T-helper 1 cell treated with Interleukin-12 subunit alpha and Interleukin-12 subunit beta and Interleukin-4 antibody, amounts not matched to agents 30 μg/mL and 1 μg/mL, for 36 hours (primary cell): Measurements from ENCODE around the gene STIP1.
A peak's percentile ranks its signal among the peaks of the same experiment; 100 is the strongest.

Experiments used
- H3K27ac Mint-ChIP-seq: one replicate; pipeline ENCODE4 v1.8.0; 2021; ENCODE audit warnings: mild to moderate bottlenecking, mixed read lengths
- H3K27me3 Mint-ChIP-seq: one replicate; pipeline ENCODE4 v1.8.0; 2021; ENCODE audit warnings: low read depth, mixed read lengths
- H3K36me3 Mint-ChIP-seq: one replicate; pipeline ENCODE4 v1.8.0; 2021; ENCODE audit warnings: low read depth, mixed read lengths
- H3K4me1 Mint-ChIP-seq: one replicate; pipeline ENCODE4 v1.8.0; 2021; ENCODE audit warnings: low read depth, mixed read lengths
- H3K4me3 Mint-ChIP-seq: one replicate; pipeline ENCODE4 v1.8.0; 2021; ENCODE audit warnings: mild to moderate bottlenecking, moderate library complexity, mixed read lengths
- H3K9me3 Mint-ChIP-seq: one replicate; pipeline ENCODE4 v1.8.0; 2021; ENCODE audit warnings: mixed read lengths

Gene STIP1

GRCh38 chr11:64185693-64186491 is at the start of gene STIP1:
TSS of gene STIP1 (plus strand) at chr11:64186171. CDS start at chr11:64186262, 91 bp downstream.
- H3K36me3 Mint-ChIP-seq: peaks cover 16% of the 10 kb centered on the region
- no peaks in the 10 kb centered on the region for H3K27me3 Mint-ChIP-seq
- H3K9me3 Mint-ChIP-seq: no peaks in the 10 kb centered on the region
- peak within 1 kb of the TSS; percentile 99 for H3K27ac Mint-ChIP-seq
- peak within 1 kb of the TSS; percentile 99 for H3K4me3 Mint-ChIP-seq
- H3K4me1 Mint-ChIP-seq: peaks cover 34% of the 10 kb centered on the region

DNA sequence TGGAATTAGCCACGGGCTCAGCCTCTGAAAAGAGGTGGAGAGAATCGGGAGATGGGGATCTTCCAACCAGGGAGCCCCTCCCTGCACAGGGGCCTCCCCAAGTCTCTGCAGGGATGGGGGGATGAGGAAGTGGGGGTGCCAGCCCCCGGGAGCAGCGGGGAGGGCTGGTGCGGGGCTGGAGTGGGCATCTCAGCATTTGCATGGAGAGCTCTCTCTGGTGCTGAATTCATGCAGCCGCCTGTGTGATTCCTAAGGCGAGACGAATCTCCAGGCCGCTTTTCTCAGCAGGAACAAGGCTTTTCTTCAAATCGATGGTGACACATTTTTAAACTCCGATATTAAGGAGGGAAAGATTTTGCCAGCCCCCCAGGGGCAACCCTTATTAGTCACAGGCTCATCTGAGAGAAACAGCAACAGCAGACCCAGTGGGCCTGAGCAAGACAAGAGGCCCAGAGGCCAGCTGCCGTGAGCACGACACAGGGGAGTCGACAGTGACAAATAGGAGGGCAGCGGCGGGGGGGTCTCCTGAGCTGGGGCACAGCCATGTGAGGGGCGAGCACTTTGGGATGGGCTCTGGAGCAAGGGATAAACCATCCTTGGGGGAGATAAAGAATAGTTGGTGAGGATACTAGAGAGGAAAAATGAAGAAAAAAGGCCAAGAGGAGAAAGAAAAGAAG is 49.1 kb upstream of the STIP1 start:
- H3K4me1 Mint-ChIP-seq: no peaks in the 10 kb centered on the region
- no peaks in the 10 kb centered on the region for H3K36me3 Mint-ChIP-seq
- no peak overlapping the region for H3K4me3 Mint-ChIP-seq
- no peaks in the 10 kb centered on the region for H3K27me3 Mint-ChIP-seq
- no peaks in the 10 kb centered on the region for H3K9me3 Mint-ChIP-seq
- no peak overlapping the region for H3K27ac Mint-ChIP-seq

GRCh38 chr11:64138398-64138797 is 47.6 kb upstream of the STIP1 start:
- H3K27me3 Mint-ChIP-seq: no peaks in the 10 kb centered on the region
- H3K36me3 Mint-ChIP-seq: no peaks in the 10 kb centered on the region
- no peaks in the 10 kb centered on the region for H3K4me1 Mint-ChIP-seq
- H3K27ac Mint-ChIP-seq: no peak overlapping the region
- H3K4me3 Mint-ChIP-seq: no peak overlapping the region
- H3K9me3 Mint-ChIP-seq: no peaks in the 10 kb centered on the region

GRCh38 chr11:64139049-64139448 is 46.9 kb upstream of the STIP1 start:
- H3K9me3 Mint-ChIP-seq: no peaks in the 10 kb centered on the region
- no peak overlapping the region for H3K4me3 Mint-ChIP-seq
- peaks cover 5% of the 10 kb centered on the region for H3K4me1 Mint-ChIP-seq
- H3K27me3 Mint-ChIP-seq: no peaks in the 10 kb centered on the region
- H3K36me3 Mint-ChIP-seq: no peaks in the 10 kb centered on the region
- no peak overlapping the region for H3K27ac Mint-ChIP-seq

DNA sequence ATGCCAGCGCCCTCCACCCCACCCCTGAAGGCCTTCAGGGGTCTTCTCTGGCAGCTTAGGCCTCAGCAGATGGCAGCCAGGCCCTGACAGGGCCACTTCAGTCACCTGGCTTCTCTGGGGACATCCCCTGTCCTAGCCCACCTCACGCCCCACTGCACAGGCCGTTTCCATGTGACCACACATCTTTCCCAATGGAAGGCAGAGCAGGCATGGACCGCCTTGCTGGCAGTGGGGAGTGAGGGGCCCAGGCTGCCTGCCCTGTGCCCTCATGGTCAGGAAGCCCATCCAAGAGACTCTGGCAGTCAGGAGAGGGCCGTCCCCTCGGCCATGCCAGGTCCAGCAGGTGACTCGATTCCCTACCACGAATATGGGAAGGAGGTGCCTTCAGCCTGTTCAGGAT is 45.9 kb upstream of the STIP1 start:
- H3K36me3 Mint-ChIP-seq: no peaks in the 10 kb centered on the region
- peaks cover 7% of the 10 kb centered on the region for H3K4me1 Mint-ChIP-seq
- no peak overlapping the region for H3K4me3 Mint-ChIP-seq
- no peaks in the 10 kb centered on the region for H3K9me3 Mint-ChIP-seq
- H3K27me3 Mint-ChIP-seq: no peaks in the 10 kb centered on the region
- no peak overlapping the region for H3K27ac Mint-ChIP-seq

- Mint-ChIP-seq H3K36me3 (no peaks in the 10 kb centered on the region), H3K27me3 (no peaks in the 10 kb centered on the region), H3K4me1 (peaks cover 7% of the 10 kb centered on the region), H3K9me3 (no peaks in the 10 kb centered on the region), H3K4me3 (no peak overlapping the region), H3K27ac (no peak overlapping the region)
Measured at GRCh38 chr11:64141081-64141783, 44.7 kb upstream of the STIP1 start.

DNA sequence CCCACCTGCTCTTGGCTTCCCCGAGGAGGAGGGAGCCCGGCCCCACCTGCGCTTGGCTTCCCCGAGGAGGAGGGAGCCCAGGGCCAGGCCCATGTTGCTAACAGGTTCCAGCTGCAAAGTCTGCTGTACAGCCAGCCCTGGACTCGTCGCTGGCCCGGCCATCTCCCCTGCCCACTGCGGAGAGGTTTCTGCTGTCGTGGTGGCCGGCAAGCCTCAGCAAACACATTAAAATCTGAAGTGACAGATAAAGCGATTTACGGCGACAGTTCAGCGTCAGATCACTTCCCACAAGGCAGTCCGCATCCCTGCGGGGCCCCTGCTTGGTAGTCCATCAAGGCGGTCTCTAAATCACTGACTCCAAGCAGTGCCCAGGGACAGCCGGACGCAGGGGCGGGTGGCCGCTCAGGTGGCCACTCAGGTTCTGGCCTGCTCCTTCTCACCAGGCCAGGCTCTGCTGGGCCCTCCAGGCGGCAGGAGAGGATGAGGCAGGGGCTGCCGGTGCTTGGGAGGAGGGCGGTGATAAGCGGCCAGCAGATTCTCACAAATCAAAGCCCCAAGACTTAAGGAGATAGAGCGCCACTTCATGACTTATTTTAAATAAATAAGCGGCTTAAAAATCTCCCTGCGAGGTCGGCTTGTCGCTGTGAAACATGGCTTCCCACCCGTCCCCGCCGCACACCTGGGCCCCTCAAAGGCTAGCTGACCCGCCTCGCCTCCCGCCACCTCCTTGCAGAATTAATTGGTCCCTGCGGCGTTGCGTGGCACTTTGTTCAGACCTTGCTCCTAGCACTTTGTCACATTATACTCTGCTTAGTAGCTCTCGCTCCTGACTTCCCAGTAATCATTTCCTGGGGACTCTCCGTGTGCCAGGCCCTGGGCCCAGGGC is 41.1 kb upstream of the STIP1 start:
- no peak overlapping the region for H3K27ac Mint-ChIP-seq
- H3K4me3 Mint-ChIP-seq: no peak overlapping the region
- no peaks in the 10 kb centered on the region for H3K9me3 Mint-ChIP-seq
- no peaks in the 10 kb centered on the region for H3K27me3 Mint-ChIP-seq
- H3K4me1 Mint-ChIP-seq: peaks cover 7% of the 10 kb centered on the region
- H3K36me3 Mint-ChIP-seq: no peaks in the 10 kb centered on the region

- no peak overlapping the region for H3K4me3 Mint-ChIP-seq
- H3K4me1 Mint-ChIP-seq: peaks cover 7% of the 10 kb centered on the region
- H3K36me3 Mint-ChIP-seq: no peaks in the 10 kb centered on the region
- H3K9me3 Mint-ChIP-seq: no peaks in the 10 kb centered on the region
- H3K27me3 Mint-ChIP-seq: no peaks in the 10 kb centered on the region
- no peak overlapping the region for H3K27ac Mint-ChIP-seq
Measured at GRCh38 chr11:64146036-64146955, 39.7 kb upstream of the STIP1 start.

DNA sequence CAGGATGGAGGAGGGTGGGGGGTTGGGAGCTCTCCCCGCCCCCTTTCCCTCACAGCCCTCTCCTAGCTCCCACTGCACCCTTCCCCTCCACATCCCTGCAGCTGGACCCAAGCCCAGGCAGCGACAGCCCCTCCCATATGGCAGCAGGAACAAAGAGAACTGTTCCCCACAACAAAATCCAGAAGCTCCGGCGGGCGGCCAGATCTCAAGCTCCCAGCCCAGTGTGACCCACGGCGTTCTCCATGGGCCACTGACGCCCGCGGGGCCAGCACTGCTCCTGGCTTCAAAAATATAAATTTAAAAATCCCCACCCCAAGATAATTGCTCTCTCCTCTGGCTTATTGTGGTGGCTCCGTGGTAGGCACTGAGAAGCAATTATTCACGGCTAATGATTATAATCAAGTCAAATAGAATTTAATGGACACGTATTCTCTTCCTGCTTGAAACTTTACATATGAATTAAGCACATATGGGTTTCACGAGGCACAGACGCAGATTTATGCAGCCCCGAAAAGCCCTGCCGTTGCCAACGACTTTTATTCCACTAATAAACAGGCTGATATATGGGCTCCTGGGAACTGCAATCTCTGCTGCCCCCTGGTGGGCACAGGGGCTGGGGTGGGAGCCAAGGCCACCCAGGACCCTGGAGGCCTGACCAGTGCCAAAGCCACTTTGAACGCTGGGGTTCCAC is 37.6 kb upstream of the STIP1 start:
- Mint-ChIP-seq H3K36me3 (no peaks in the 10 kb centered on the region), H3K27me3 (no peaks in the 10 kb centered on the region), H3K4me1 (peaks cover 8% of the 10 kb centered on the region), H3K4me3 (no peak overlapping the region), H3K9me3 (no peaks in the 10 kb centered on the region), H3K27ac (no peak overlapping the region)

DNA sequence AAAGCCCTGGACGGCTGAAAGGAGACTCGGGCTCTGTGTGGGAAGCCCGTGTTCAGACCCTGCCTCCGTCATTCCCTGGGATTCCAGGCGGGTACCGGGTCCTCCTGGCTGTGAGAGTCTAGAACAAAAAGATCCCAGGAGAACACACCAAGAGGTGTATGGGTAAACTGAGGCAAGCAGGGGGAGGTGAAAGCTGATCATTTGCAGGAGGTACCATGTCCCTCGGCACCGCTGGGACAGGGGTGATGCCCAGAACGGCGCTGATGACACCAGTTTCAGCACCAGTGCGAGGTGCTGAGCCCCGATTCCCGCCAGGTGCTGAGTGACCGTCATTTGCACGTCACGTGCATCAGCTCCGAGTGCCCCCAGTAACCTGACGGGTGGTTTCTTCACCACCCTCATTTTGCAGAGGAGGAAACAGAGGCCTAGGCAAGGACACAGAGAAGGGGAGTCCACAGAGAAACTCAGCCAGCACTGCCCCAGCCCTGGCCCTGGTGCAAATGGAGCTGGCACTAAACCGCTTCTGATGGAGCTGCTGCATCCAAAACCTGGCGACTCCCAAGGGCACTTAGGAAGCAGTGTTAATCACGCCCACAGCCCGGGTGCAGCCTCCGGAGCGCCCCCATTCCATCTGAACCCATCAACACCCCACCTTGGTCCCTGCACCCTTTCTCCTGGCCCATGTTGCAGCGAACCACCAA is 36.9 kb upstream of the STIP1 start:
- no peaks in the 10 kb centered on the region for H3K36me3 Mint-ChIP-seq
- H3K9me3 Mint-ChIP-seq: no peaks in the 10 kb centered on the region
- no peak overlapping the region for H3K4me3 Mint-ChIP-seq
- H3K27me3 Mint-ChIP-seq: peaks cover 1% of the 10 kb centered on the region
- peaks cover 3% of the 10 kb centered on the region for H3K4me1 Mint-ChIP-seq
- H3K27ac Mint-ChIP-seq: no peak overlapping the region

- H3K36me3 Mint-ChIP-seq: no peaks in the 10 kb centered on the region
- peaks cover 6% of the 10 kb centered on the region for H3K27me3 Mint-ChIP-seq
- no peaks in the 10 kb centered on the region for H3K9me3 Mint-ChIP-seq
- no peak overlapping the region for H3K4me3 Mint-ChIP-seq
- H3K4me1 Mint-ChIP-seq: peaks cover 1% of the 10 kb centered on the region
- H3K27ac Mint-ChIP-seq: no peak overlapping the region
Measured at GRCh38 chr11:64150051-64150450, 35.9 kb upstream of the STIP1 start.

GRCh38 chr11:64150481-64151239 is 35.3 kb upstream of the STIP1 start:
- H3K4me3 Mint-ChIP-seq: no peak overlapping the region
- peaks cover 6% of the 10 kb centered on the region for H3K27me3 Mint-ChIP-seq
- H3K4me1 Mint-ChIP-seq: peaks cover 1% of the 10 kb centered on the region
- H3K36me3 Mint-ChIP-seq: no peaks in the 10 kb centered on the region
- no peak overlapping the region for H3K27ac Mint-ChIP-seq
- no peaks in the 10 kb centered on the region for H3K9me3 Mint-ChIP-seq
